HEK293T (cell line): Measurements from ENCODE around the gene CRTAC1.

Experiments used
- FOXA1 ChIP-seq: fragments of 450-650 bp; IDR thresholded peaks from 2 replicates; pipeline ENCODE4 v1.6.1; 2016; ENCODE audit warnings: mild to moderate bottlenecking
- FOXM1 ChIP-seq: fragments of 450-650 bp; IDR thresholded peaks from 2 replicates; pipeline ENCODE4 v1.6.1; 2017; ENCODE audit warnings: mild to moderate bottlenecking, borderline replicate concordance

GRCh38 chr10:97892939-97893338, 137.5 kb downstream of the CRTAC1 start:
- TF ChIP-seq FOXM1 (no peak), FOXA1 (no peak)
